HFFc6 (cell line): ENCODE data around the gene RABGAP1L. TPM values are rescaled to one million over a fixed set of nuclear protein-coding genes. Genes with fewer than 3 reads are reported as not detected.

ENCODE experiments used
- DNase-seq: peaks from one replicate; pipeline ENCODE4 v3.0.0-alpha.2; 2018
- H3K27ac Mint-ChIP-seq: 2 replicates; pipeline ENCODE4 v1.8.0; 2020; ENCODE audit warnings: mild to moderate bottlenecking, mixed read lengths
- H3K27me3 Mint-ChIP-seq: 2 replicates; pipeline ENCODE4 v1.8.0; 2021; ENCODE audit warnings: mild to moderate bottlenecking, moderate library complexity, mixed read lengths; ENCODE audit not compliant: insufficient read depth
- H3K36me3 Mint-ChIP-seq: 2 replicates; pipeline ENCODE4 v1.8.0; 2021; ENCODE audit warnings: low read depth, mixed read lengths
- H3K4me1 Mint-ChIP-seq: 2 replicates; pipeline ENCODE4 v1.8.0; 2020; ENCODE audit warnings: low read depth, mixed read lengths
- H3K4me3 Mint-ChIP-seq: 2 replicates; pipeline ENCODE4 v1.8.0; 2020; ENCODE audit warnings: mild to moderate bottlenecking, moderate library complexity, mixed read lengths
- H3K9me3 Mint-ChIP-seq: 2 replicates; pipeline ENCODE4 v1.8.0; 2020; ENCODE audit warnings: mild to moderate bottlenecking, mixed read lengths
- total RNA-seq, 6 experiments: library from RNA; stranded (reverse); fragmentation: NEBNext Ultra II Directional; extraction: Animal tissue kit (Norgen Biotek cat#: 25700); gene quantifications; 2 replicates in 1 of 6; 3 replicates in 5 of 6; pipeline ENCODE4 v1.2.3, GENCODE V29; 2021
- TF ChIP-seq, protein P1 (sequence below): fragments of 200-600 bp; sonication (generic); IDR thresholded peaks from 2 replicates; pipeline ENCODE4 v1.5.0; 2021; ENCODE audit warnings: antibody characterized with exemption, mild to moderate bottlenecking

The RABGAP1L gene
- total RNA-seq, 6 experiments from 2014 or later: 14.5 to 16.9 (median 16.0) TPM

DNA sequence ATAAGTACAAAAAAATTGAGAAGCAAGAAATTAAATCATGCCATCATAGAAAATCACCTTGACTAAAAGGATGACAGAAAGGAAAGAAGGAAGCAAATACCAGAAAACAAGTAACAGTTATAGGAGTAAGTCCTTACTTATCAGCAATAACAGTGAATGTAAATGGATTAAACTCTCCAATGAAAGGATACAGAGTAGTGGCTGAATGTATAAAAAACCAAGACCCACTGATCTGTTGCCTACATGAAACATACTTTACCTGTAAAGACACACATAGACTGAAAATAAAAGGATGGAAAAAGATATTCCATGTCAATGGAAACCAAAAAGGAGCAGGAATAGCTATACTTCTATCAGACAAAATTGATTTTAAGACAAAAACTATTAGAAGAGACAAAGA is 52.2 kb downstream of the RABGAP1L start:
- H3K4me1 Mint-ChIP-seq: peaks cover 3% of the 10 kb centered on the region; the same call in 1 of the 2 replicates
- no peak overlapping the region for H3K4me3 Mint-ChIP-seq
- peaks cover 6% of the 10 kb centered on the region; the same call in 1 of the 2 replicates for H3K36me3 Mint-ChIP-seq
- H3K27me3 Mint-ChIP-seq: no peaks in the 10 kb centered on the region; the same call in 1 of the 2 replicates
- TF ChIP-seq, protein P1, sequence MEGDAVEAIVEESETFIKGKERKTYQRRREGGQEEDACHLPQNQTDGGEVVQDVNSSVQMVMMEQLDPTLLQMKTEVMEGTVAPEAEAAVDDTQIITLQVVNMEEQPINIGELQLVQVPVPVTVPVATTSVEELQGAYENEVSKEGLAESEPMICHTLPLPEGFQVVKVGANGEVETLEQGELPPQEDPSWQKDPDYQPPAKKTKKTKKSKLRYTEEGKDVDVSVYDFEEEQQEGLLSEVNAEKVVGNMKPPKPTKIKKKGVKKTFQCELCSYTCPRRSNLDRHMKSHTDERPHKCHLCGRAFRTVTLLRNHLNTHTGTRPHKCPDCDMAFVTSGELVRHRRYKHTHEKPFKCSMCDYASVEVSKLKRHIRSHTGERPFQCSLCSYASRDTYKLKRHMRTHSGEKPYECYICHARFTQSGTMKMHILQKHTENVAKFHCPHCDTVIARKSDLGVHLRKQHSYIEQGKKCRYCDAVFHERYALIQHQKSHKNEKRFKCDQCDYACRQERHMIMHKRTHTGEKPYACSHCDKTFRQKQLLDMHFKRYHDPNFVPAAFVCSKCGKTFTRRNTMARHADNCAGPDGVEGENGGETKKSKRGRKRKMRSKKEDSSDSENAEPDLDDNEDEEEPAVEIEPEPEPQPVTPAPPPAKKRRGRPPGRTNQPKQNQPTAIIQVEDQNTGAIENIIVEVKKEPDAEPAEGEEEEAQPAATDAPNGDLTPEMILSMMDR: no peak
- H3K9me3 Mint-ChIP-seq: no peaks in the 10 kb centered on the region
- DNase-seq: no peak
- no peak overlapping the region for H3K27ac Mint-ChIP-seq

DNA sequence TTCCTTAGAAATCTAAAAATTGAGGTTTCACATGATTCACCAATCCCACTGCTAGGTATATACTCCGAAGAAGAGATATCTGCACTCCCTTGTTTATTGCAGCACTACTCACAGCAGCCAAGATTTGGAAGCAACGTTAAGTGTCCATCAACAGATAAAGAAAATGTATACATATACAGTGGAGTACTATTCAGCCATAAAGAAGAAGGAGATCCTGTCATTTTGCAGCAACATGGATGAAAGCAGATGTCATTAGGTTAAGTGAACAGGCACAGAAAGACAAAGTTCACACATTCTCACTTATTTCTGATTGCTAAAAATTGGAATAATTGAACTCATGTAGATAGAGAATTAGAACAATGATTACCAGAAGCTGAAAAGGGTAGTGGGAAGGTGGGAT is 56.4 kb downstream of the RABGAP1L start:
- TF ChIP-seq, protein P1: no peak
- Mint-ChIP-seq H3K9me3 (no peaks in the 10 kb centered on the region), H3K36me3 (no peaks in the 10 kb centered on the region), H3K27ac (no peak overlapping the region), H3K4me1 (no peaks in the 10 kb centered on the region), H3K4me3 (no peak overlapping the region), H3K27me3 (no peaks in the 10 kb centered on the region)
- no peak for DNase-seq

DNA sequence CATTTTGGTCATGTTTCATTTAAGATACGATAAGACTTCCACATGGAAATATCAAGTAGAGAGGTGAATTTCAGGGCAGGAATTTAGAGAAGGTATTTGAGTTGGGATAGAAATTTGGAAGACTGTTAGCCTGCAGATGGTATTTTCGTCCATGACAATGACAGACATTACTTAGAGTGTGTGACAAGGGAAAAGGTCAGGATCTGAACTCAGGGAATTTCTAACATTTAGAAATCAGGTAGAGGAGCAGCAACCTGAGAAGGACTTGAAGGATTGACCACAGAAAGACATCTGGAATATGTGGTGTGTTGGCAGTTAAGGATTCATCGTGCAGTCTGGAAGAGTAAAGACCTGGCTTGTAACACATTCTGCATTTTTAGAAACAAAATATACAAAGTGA is 57.9 kb downstream of the RABGAP1L start:
- H3K4me1 Mint-ChIP-seq: peaks cover 6% of the 10 kb centered on the region
- DNase-seq: no peak
- TF ChIP-seq, protein P1: no peak
- no peak overlapping the region for H3K4me3 Mint-ChIP-seq
- H3K27me3 Mint-ChIP-seq: no peaks in the 10 kb centered on the region
- H3K36me3 Mint-ChIP-seq: peaks cover 5% of the 10 kb centered on the region
- H3K27ac Mint-ChIP-seq: no peak overlapping the region
- H3K9me3 Mint-ChIP-seq: peaks cover 1% of the 10 kb centered on the region

DNA sequence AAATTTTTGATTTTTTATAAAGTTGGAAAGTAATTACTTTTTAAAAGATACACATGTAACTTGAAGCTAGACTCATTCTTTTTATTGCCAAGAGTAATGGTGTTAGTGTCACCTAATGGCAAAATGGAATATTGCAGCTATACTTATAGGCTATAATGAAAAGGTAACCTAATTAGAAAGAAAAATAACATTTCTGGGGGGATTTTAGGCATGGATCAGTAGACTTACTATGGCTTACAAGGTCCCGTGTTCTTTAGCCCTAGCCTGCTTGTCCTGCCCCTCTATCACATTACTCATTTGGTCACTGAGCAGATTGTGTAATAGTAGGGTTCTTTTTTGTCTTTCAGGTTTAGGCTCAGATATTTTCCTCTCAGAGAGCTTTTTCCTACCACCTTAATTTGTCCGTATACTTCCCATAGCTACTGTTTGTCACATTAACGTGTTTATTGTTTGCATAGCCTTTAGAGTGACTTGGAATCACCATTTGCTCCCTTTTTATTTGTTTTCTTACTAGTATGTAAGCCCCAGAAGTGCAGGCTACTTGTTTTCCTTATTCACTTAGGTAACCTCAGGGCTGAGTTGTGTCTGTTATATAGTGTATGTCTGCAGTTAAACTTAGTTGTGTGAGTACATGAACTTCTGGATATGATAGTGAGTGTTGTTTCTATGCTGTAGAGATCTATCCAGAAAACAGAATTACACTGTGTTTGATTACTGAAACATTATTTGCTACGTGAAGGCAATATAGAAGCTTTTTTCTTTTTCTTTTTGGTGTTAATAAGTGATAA is 58.7 kb downstream of the RABGAP1L start:
- H3K4me1 Mint-ChIP-seq: peaks cover 11% of the 10 kb centered on the region
- peak; percentile 48 for DNase-seq
- peaks cover 11% of the 10 kb centered on the region for H3K36me3 Mint-ChIP-seq
- no peak overlapping the region for H3K4me3 Mint-ChIP-seq
- TF ChIP-seq, protein P1: peak; percentile 89
- H3K27me3 Mint-ChIP-seq: no peaks in the 10 kb centered on the region
- no peak overlapping the region for H3K27ac Mint-ChIP-seq
- peaks cover 6% of the 10 kb centered on the region for H3K9me3 Mint-ChIP-seq

DNA sequence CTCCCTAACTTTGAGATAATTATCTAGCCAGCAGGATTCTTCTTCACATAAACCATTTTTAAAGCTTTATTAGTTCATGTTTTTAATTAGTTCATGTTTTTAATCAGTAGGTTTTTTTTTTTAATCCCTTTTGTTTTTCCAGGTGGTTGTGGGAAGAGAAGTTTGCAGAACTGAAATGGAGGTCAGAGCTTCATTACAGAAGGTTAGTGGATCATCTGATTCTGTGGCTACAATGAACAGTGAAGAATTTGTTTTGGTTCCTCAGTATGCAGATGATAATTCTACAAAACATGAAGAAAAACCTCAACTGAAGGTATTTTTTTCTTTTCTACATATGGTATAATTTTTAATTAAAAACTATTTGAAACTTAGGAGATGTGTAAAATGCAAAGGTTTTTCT is 59.7 kb downstream of the RABGAP1L start:
- Mint-ChIP-seq H3K4me1 (peaks cover 11% of the 10 kb centered on the region), H3K36me3 (peaks cover 11% of the 10 kb centered on the region), H3K27me3 (no peaks in the 10 kb centered on the region), H3K9me3 (peaks cover 6% of the 10 kb centered on the region), H3K4me3 (no peak overlapping the region), H3K27ac (no peak overlapping the region)
- no peak for DNase-seq
- TF ChIP-seq, protein P1: no peak
